Mesenchymal stem cell (in vitro differentiated cells and primary cell): Measurements from ENCODE around the gene MBNL1.

Experiments used
- DNase-seq: peaks from one replicate; pipeline ENCODE4 v3.0.0-alpha.2; 2013
- H2AFZ ChIP-seq: one replicate; pipeline ENCODE4 v1.6.1; 2013; ENCODE audit warnings: low read depth, mild to moderate bottlenecking, control low read depth, inconsistent platforms, low read length, moderate library complexity
- H2AK5ac ChIP-seq: 2 replicates; pipeline ENCODE4 v1.6.1; 2013; ENCODE audit warnings: low read length, moderate library complexity, mild to moderate bottlenecking, inconsistent platforms; ENCODE audit not compliant: severe bottlenecking
- H2BK120ac ChIP-seq: one replicate; pipeline ENCODE4 v1.6.1; 2013; ENCODE audit warnings: low read depth, mild to moderate bottlenecking, inconsistent platforms, low read length, moderate library complexity
- H2BK12ac ChIP-seq, 2 experiments: one replicate each; pipeline ENCODE4 v1.6.1; 2013; ENCODE audit warnings: inconsistent platforms in 2 of 2, low read length in 2 of 2, mild to moderate bottlenecking in 2 of 2, moderate library complexity in 2 of 2, control low read depth in 1 of 2
- H2BK15ac ChIP-seq: one replicate; pipeline ENCODE4 v1.6.1; 2013; ENCODE audit warnings: mild to moderate bottlenecking, low read depth, inconsistent platforms; ENCODE audit not compliant: poor library complexity, severe bottlenecking
- H2BK5ac ChIP-seq: 2 replicates; pipeline ENCODE4 v1.6.1; 2013; ENCODE audit warnings: low read depth, mild to moderate bottlenecking, low read length, control low read depth, inconsistent platforms; ENCODE audit not compliant: poor library complexity, severe bottlenecking
- H3K14ac ChIP-seq, 2 experiments: one replicate each; pipeline ENCODE4 v1.6.1; 2013; ENCODE audit warnings: inconsistent platforms in 2 of 2, low read length in 2 of 2, control low read depth in 1 of 2, mild to moderate bottlenecking in 1 of 2, moderate library complexity in 1 of 2
- H3K18ac ChIP-seq, 2 experiments: one replicate each; pipeline ENCODE4 v1.6.1; 2013; ENCODE audit warnings: inconsistent platforms in 2 of 2, low read length in 2 of 2, control low read depth in 1 of 2, low read depth in 1 of 2, mild to moderate bottlenecking in 1 of 2
- H3K23ac ChIP-seq, 2 experiments: one replicate each; pipeline ENCODE4 v1.6.1; 2013; ENCODE audit warnings: inconsistent platforms in 2 of 2, low read length in 2 of 2, mild to moderate bottlenecking in 2 of 2, moderate library complexity in 2 of 2, control low read depth in 1 of 2
- H3K27ac ChIP-seq: 2 replicates; pipeline ENCODE4 v1.5.1; 2013; ENCODE audit warnings: mild to moderate bottlenecking, moderate library complexity, low read length, control low read depth, inconsistent platforms; ENCODE audit not compliant: poor library complexity, severe bottlenecking
- H3K27me3 ChIP-seq, 2 experiments: 2 replicates each; pipeline versions ENCODE4 v1.6.1 to v1.7.0; 2013; ENCODE audit warnings: low read length in 2 of 2, mild to moderate bottlenecking in 2 of 2, moderate library complexity in 2 of 2, control low read depth in 1 of 2, inconsistent platforms in 1 of 2; ENCODE audit not compliant: control insufficient read depth in 1 of 2, insufficient read depth in 1 of 2
- H3K36me3 ChIP-seq, 2 experiments: 2 replicates each; pipeline versions ENCODE4 v1.6.1 to v1.7.0; 2013; ENCODE audit warnings: low read length in 2 of 2, control low read depth in 1 of 2, inconsistent platforms in 1 of 2, low read depth in 1 of 2, mild to moderate bottlenecking in 1 of 2; ENCODE audit not compliant: insufficient read depth in 2 of 2, control insufficient read depth in 1 of 2
- H3K4ac ChIP-seq, 2 experiments: one replicate each; pipeline ENCODE4 v1.6.1; 2013; ENCODE audit warnings: inconsistent platforms in 2 of 2, low read length in 2 of 2, mild to moderate bottlenecking in 2 of 2, moderate library complexity in 2 of 2, control low read depth in 1 of 2, low read depth in 1 of 2
- H3K4me1 ChIP-seq: 2 replicates; pipeline ENCODE4 v1.6.1; 2013; ENCODE audit warnings: low read depth, low read length, control low read depth; ENCODE audit not compliant: control insufficient read depth, insufficient read depth
- H3K4me2 ChIP-seq: 2 replicates; pipeline ENCODE4 v1.6.1; 2013; ENCODE audit warnings: low read length, mild to moderate bottlenecking, inconsistent platforms; ENCODE audit not compliant: poor library complexity, severe bottlenecking
- H3K4me3 ChIP-seq, 2 experiments: 2 replicates each; pipeline versions ENCODE4 v1.5.1 to v1.7.0; 2013; ENCODE audit warnings: low read length in 2 of 2, mild to moderate bottlenecking in 2 of 2, control low read depth in 1 of 2, low read depth in 1 of 2; ENCODE audit not compliant: insufficient read depth in 1 of 2
- H3K79me1 ChIP-seq: replicated peaks from 2 replicates; pipeline ENCODE4 v1.6.1; 2013; ENCODE audit warnings: mild to moderate bottlenecking, control low read depth, low read length, inconsistent platforms; ENCODE audit not compliant: poor library complexity, severe bottlenecking
- H3K9ac ChIP-seq: 2 replicates; pipeline ENCODE4 v1.7.0; 2013; ENCODE audit warnings: mild to moderate bottlenecking, low read length, moderate library complexity
- H3K9me3 ChIP-seq: 2 replicates; pipeline ENCODE4 v1.7.0; 2013; ENCODE audit warnings: mild to moderate bottlenecking, low read length; ENCODE audit not compliant: control insufficient read depth
- H4K8ac ChIP-seq: one replicate; pipeline ENCODE4 v1.6.1; 2013; ENCODE audit warnings: inconsistent platforms, mild to moderate bottlenecking, low read length, moderate library complexity
- H4K91ac ChIP-seq: one replicate; pipeline ENCODE4 v1.6.1; 2013; ENCODE audit warnings: mild to moderate bottlenecking, low read length, inconsistent platforms
- WGBS: methylation state at CpG from one replicate; pipeline ENCODE4 v1.1.7; 2013; ENCODE audit warnings: mixed read lengths; 5-methylcytosine and 5-hydroxymethylcytosine counted together

Gene MBNL1

GRCh38 chr3:152360966-152361365, 92.2 kb downstream of the MBNL1 start:
- H3K4ac ChIP-seq, result no peak overlapping the region
- no peaks in the 10 kb centered on the region for H3K9me3 ChIP-seq
- no peak overlapping the region for H3K27ac ChIP-seq
- H3K36me3 ChIP-seq, result peaks cover 0 to 7% of the 10 kb centered on the region in 2 experiments
- no peak overlapping the region for H4K8ac ChIP-seq
- H3K4me1 ChIP-seq, result peaks cover 4% of the 10 kb centered on the region
- H4K91ac ChIP-seq, result no peak overlapping the region
- no peak overlapping the region for H2BK120ac ChIP-seq
- H3K4me3 ChIP-seq, result no peak overlapping the region
- no peak overlapping the region for H2BK12ac ChIP-seq
- H3K9ac ChIP-seq, result no peak overlapping the region
- H2BK5ac ChIP-seq, result no peak overlapping the region
- no peak overlapping the region for H3K18ac ChIP-seq
- H3K23ac ChIP-seq, result no peak overlapping the region
- DNase-seq, result no peak
- no peak overlapping the region for H3K4me2 ChIP-seq
- no peak overlapping the region for H3K14ac ChIP-seq
- H3K27me3 ChIP-seq, result no peaks in the 10 kb centered on the region
- H2AFZ ChIP-seq, result no peak overlapping the region
- no peak overlapping the region for H2AK5ac ChIP-seq
- H2BK15ac ChIP-seq, result no peak overlapping the region
- WGBS, result 100% methylated on average over 1 of the region's 1 CpG
- peaks cover 4% of the 10 kb centered on the region for H3K79me1 ChIP-seq

GRCh38 chr3:152362086-152362485, 93.4 kb downstream of the MBNL1 start:
- Histone ChIP-seq H3K4me1 (no peaks in the 10 kb centered on the region), H2BK12ac (no peak overlapping the region)
- WGBS, result 100% methylated on average over 3 of the region's 5 CpGs

GRCh38 chr3:152364237-152364636, 95.5 kb downstream of the MBNL1 start:
- Histone ChIP-seq H3K4ac (no peak overlapping the region), H2AK5ac (no peak overlapping the region), H3K27ac (no peak overlapping the region), H2BK120ac (no peak overlapping the region), H3K23ac (no peak overlapping the region), H3K14ac (no peak overlapping the region), H3K27me3 (no peaks in the 10 kb centered on the region), H3K79me1 (peaks cover 1% of the 10 kb centered on the region), H2BK15ac (no peak overlapping the region), H3K9ac (no peak overlapping the region), H2AFZ (no peak overlapping the region), H4K8ac (no peak overlapping the region), H4K91ac (no peak overlapping the region), H3K9me3 (no peaks in the 10 kb centered on the region), H3K4me3 (no peak overlapping the region), H3K36me3 (peaks cover 0 to 7% of the 10 kb centered on the region in 2 experiments), H3K4me1 (no peaks in the 10 kb centered on the region), H3K18ac (no peak overlapping the region), H3K4me2 (no peak overlapping the region), H2BK5ac (no peak overlapping the region), H2BK12ac (no peak overlapping the region)
- no peak for DNase-seq

More at GRCh38 chr3:152362086-152362485, 93.4 kb downstream of the MBNL1 start:
- no peak overlapping the region for H3K4me3 ChIP-seq
- no peaks in the 10 kb centered on the region for H3K9me3 ChIP-seq
- no peak overlapping the region for H2BK120ac ChIP-seq
- H3K9ac ChIP-seq, result no peak overlapping the region
- no peak overlapping the region for H3K23ac ChIP-seq
- H3K18ac ChIP-seq, result no peak overlapping the region
- peaks cover 0 to 7% of the 10 kb centered on the region in 2 experiments for H3K36me3 ChIP-seq
- H4K8ac ChIP-seq, result no peak overlapping the region
- no peak overlapping the region for H2BK5ac ChIP-seq
- H4K91ac ChIP-seq, result no peak overlapping the region
- no peak overlapping the region for H2AK5ac ChIP-seq
- H2AFZ ChIP-seq, result no peak overlapping the region
- H3K4me2 ChIP-seq, result no peak overlapping the region
- H2BK15ac ChIP-seq, result no peak overlapping the region
- H3K27ac ChIP-seq, result no peak overlapping the region
- H3K14ac ChIP-seq, result no peak overlapping the region
- peaks cover 1% of the 10 kb centered on the region for H3K79me1 ChIP-seq
- no peak for DNase-seq
- H3K27me3 ChIP-seq, result no peaks in the 10 kb centered on the region
- H3K4ac ChIP-seq, result no peak overlapping the region

- Histone ChIP-seq H4K8ac (no peak overlapping the region), H2AFZ (no peak overlapping the region), H2BK15ac (no peak overlapping the region), H3K4me2 (no peak overlapping the region), H2BK12ac (no peak overlapping the region), H3K18ac (no peak overlapping the region), H2BK5ac (no peak overlapping the region), H3K27me3 (no peaks in the 10 kb centered on the region), H3K4me1 (no peaks in the 10 kb centered on the region), H3K79me1 (peaks cover 1% of the 10 kb centered on the region), H3K23ac (no peak overlapping the region), H2BK120ac (no peak overlapping the region), H3K4ac (no peak overlapping the region), H3K27ac (no peak overlapping the region), H2AK5ac (no peak overlapping the region), H3K9ac (no peak overlapping the region), H3K14ac (no peak overlapping the region), H4K91ac (no peak overlapping the region), H3K9me3 (no peaks in the 10 kb centered on the region), H3K4me3 (no peak overlapping the region), H3K36me3 (peaks cover 0 to 7% of the 10 kb centered on the region in 2 experiments)
- no peak for DNase-seq
- 94% methylated on average over 1 of the region's 2 CpGs for WGBS
These were observed 96.4 kb downstream of the MBNL1 start for GRCh38 chr3:152365126-152365525.
